HepG2 (cell line): ENCODE data around the gene PMS2. TPM values are rescaled to one million over a fixed set of nuclear protein-coding genes. Genes with fewer than 3 reads are reported as not detected.
A peak's percentile ranks its signal among the peaks of the same experiment; 100 is the strongest.

Experiments used
- AHR ChIP-seq: IDR thresholded peaks from 2 replicates; pipeline ENCODE4 v1.6.1; 2018; ENCODE audit warnings: missing genetic modification reagents, missing compliant biosample characterization
- BCLAF1 ChIP-seq: fragments of 450-650 bp; IDR thresholded peaks from 2 replicates; pipeline ENCODE4 v1.6.1; 2017; ENCODE audit warnings: mild to moderate bottlenecking
- BRCA1 ChIP-seq: sonication (generic); formaldehyde crosslinking; IDR thresholded peaks from 2 replicates; pipeline ENCODE4 v1.4.0; 2020; ENCODE audit warnings: missing genetic modification reagents
- ETV5 ChIP-seq: IDR thresholded peaks from 2 replicates; pipeline ENCODE4 v1.6.1; 2018; ENCODE audit warnings: missing biosample characterization, missing genetic modification reagents, inconsistent platforms, borderline replicate concordance
- NR2F6 ChIP-seq, 2 experiments: IDR thresholded peaks; 2 replicates each; pipeline ENCODE4 v1.6.1; 2016; ENCODE audit warnings: antibody characterized with exemption in 1 of 2, mild to moderate bottlenecking in 1 of 2
- SOX5 ChIP-seq: IDR thresholded peaks from 2 replicates; pipeline ENCODE4 v1.6.1; 2016; ENCODE audit warnings: borderline replicate concordance
- TFAP4 ChIP-seq: sonication (generic); IDR thresholded peaks from 2 replicates; pipeline ENCODE4 v1.6.1; 2016; ENCODE audit warnings: low read depth, borderline replicate concordance
- TGIF2 ChIP-seq: IDR thresholded peaks from 2 replicates; pipeline ENCODE4 v1.6.1; 2016; ENCODE audit warnings: control low read depth, missing compliant biosample characterization
- ZBTB2 ChIP-seq: sonication (generic); formaldehyde crosslinking; IDR thresholded peaks from 2 replicates; pipeline ENCODE4 v1.8.0; 2022; ENCODE audit warnings: low read depth, missing genetic modification reagents
- ZHX2 ChIP-seq, 2 experiments: sonication (generic) in 1 of 2; formaldehyde crosslinking in 1 of 2; IDR thresholded peaks; 2 replicates each; pipeline versions ENCODE4 v1.6.1 to v1.9.0; 2014 to 2022; ENCODE audit warnings: antibody characterized with exemption in 1 of 2, borderline replicate concordance in 1 of 2, inconsistent platforms in 1 of 2, low read depth in 1 of 2, missing genetic modification reagents in 1 of 2
- ZNF331 ChIP-seq: sonication (generic); formaldehyde crosslinking; IDR thresholded peaks from 2 replicates; pipeline ENCODE4 v1.4.0; 2020; ENCODE audit warnings: missing genetic modification reagents
- ZNF687 ChIP-seq: sonication (generic); formaldehyde crosslinking; IDR thresholded peaks from 2 replicates; pipeline ENCODE4 v1.5.1; 2020; ENCODE audit warnings: mild to moderate bottlenecking, missing genetic modification reagents, moderate library complexity
- polyA plus RNA-seq, 8 experiments: library from polyadenylated mRNA; depleted of rRNA in 3 of 8; stranded (reverse) in 7 of 8; unstranded in 1 of 8; fragments of >200 nt; fragmentation: Illumina TruSeq in 4 of 8; extraction: Trizol in 4 of 8; gene quantifications; 2 replicates each; pipeline versions ENCODE4 v1.2.1 to v1.2.3, GENCODE V29; 2011 to 2016; ENCODE audit warnings: low read depth in 4 of 8, missing spikeins in 1 of 8, mixed read lengths in 1 of 8; ENCODE audit not compliant: insufficient read depth in 1 of 8
- total RNA-seq, 5 experiments: library from RNA; depleted of rRNA; stranded (reverse); fragments of >200 nt; fragmentation: Illumina TruSeq; extraction: Trizol; gene quantifications; 2 replicates each; pipeline ENCODE4 v1.2.3, GENCODE V29; 2016; ENCODE audit warnings: low read depth in 1 of 5

PMS2 gene
- total and polyA plus RNA-seq, 2 of the 13 experiments (the other 11 are each of a cell fraction or from before 2014, with no cell fraction given): 6.3 to 11.4 TPM

- TF ChIP-seq ZNF687 (CRISPR knock-in tag) (peak; percentile 44), ETV5 (CRISPR knock-in tag) (peak; percentile 31; the same call in 1 of the 2 replicates), ZBTB2 (CRISPR knock-in tag) (no peak), AHR (CRISPR knock-in tag) (0 out of 2 replicates have a peak, but pooled peaks have one; percentile 27), ZHX2 (IDR thresholded peaks at IDR 0.05; ENCODE audit: low read depth) (no peak), ZHX2 (CRISPR knock-in tag; IDR thresholded peaks at IDR 0.05; ENCODE audit: borderline replicate concordance) (no peak), TFAP4 (peak; percentile 53; the same call in 1 of the 2 replicates), ZNF331 (no peak), NR2F6 (IDR thresholded peaks at IDR 0.05) (no peak), NR2F6 (CRISPR knock-in tag; IDR thresholded peaks at IDR 0.05) (no peak), BCLAF1 (no peak), TGIF2 (CRISPR knock-in tag) (no peak; the same call in 1 of the 2 replicates), BRCA1 (no peak), SOX5 (CRISPR knock-in tag) (no peak)
Measured at GRCh38 chr7:6026011-6026819, 17.4 kb upstream of the PMS2 start (continued).
